SK-N-SH (cell line): ENCODE measurements around the gene CARD14. TPM values are rescaled to one million over a fixed set of nuclear protein-coding genes. Genes with fewer than 3 reads are reported as not detected.

Source experiments
- CTCF ChIA-PET: fragments of 300-600, 350-600 bp; formaldehyde crosslinking; extraction: SDS; loops from one replicate; lab custom pipeline; 2021; lab: Yijun Ruan, JAX
- POLR2A ChIA-PET: fragments of 350-600 bp; sonication (Branson Sonifier 250); formaldehyde crosslinking; extraction: SDS; loops from one replicate; lab custom pipeline; 2020; ENCODE audit warnings: antibody characterized with exemption, inconsistent platforms; lab: Yijun Ruan, JAX
- DNase-seq: peaks from one replicate; pipeline ENCODE4 v3.0.0; 2012
- H2AFZ ChIP-seq: fragments of 200-600 bp; sonication (generic); 2 replicates; pipeline ENCODE4 v1.8.1; 2016; ENCODE audit warnings: antibody characterized with exemption, mild to moderate bottlenecking, low read depth
- H3F3A ChIP-seq: fragments of 200-600 bp; sonication (generic); replicated peaks from 2 replicates; pipeline ENCODE3; 2016; ENCODE audit warnings: antibody characterized with exemption, mild to moderate bottlenecking; ENCODE audit not compliant: insufficient read depth
- H3K27ac ChIP-seq, 2 experiments: fragments of 200-500 bp in 1 of 2; fragments of 200-600 bp in 1 of 2; sonication (Bioruptor generic) in 1 of 2; sonication (generic), shearing (Covaris generic) in 1 of 2; 2 replicates each; pipeline versions ENCODE4 v1.5.1 to v1.6.1; 2014 to 2016; ENCODE audit warnings: low read depth in 2 of 2, inconsistent platforms in 1 of 2, low read length in 1 of 2, mild to moderate bottlenecking in 1 of 2, mixed read lengths in 1 of 2
- H3K27me3 ChIP-seq: fragments of 200-600 bp; sonication (generic), shearing (Covaris generic); 2 replicates; pipeline ENCODE4 v1.6.1; 2016; ENCODE audit warnings: mixed run types; ENCODE audit not compliant: insufficient read depth
- H3K36me3 ChIP-seq, 2 experiments: fragments of 200-500 bp in 1 of 2; fragments of 200-600 bp in 1 of 2; sonication (Bioruptor generic) in 1 of 2; sonication (generic) in 1 of 2; replicated peaks in 1 of 2; 2 replicates each; pipeline versions ENCODE3 to v1.5.1; 2014 to 2016; ENCODE audit warnings: low read length in 1 of 2, mild to moderate bottlenecking in 1 of 2; ENCODE audit not compliant: insufficient read depth in 2 of 2, control insufficient read depth in 1 of 2
- H3K4me1 ChIP-seq, 2 experiments: fragments of 200-500 bp in 1 of 2; fragments of 200-600 bp in 1 of 2; sonication (Bioruptor generic) in 1 of 2; sonication (generic), shearing (Covaris generic) in 1 of 2; 2 replicates each; pipeline versions ENCODE4 v1.5.1 to v1.6.1; 2014 to 2016; ENCODE audit warnings: low read depth in 1 of 2, low read length in 1 of 2, mixed run types in 1 of 2; ENCODE audit not compliant: insufficient read depth in 2 of 2, control insufficient read depth in 1 of 2
- H3K4me2 ChIP-seq: fragments of 200-600 bp; sonication (generic), shearing (Covaris generic); 2 replicates; pipeline ENCODE4 v1.6.1; 2017; ENCODE audit warnings: mixed run types
- H3K4me3 ChIP-seq, 2 experiments: fragments of 200-500 bp in 1 of 2; fragments of 200-600 bp in 1 of 2; sonication (Bioruptor generic) in 1 of 2; sonication (generic), shearing (Covaris generic) in 1 of 2; 2 replicates each; pipeline versions ENCODE4 v1.5.1 to v1.8.1; 2014 to 2016; ENCODE audit warnings: low read depth in 2 of 2, inconsistent platforms in 1 of 2, low read length in 1 of 2, mild to moderate bottlenecking in 1 of 2, mixed read lengths in 1 of 2, moderate library complexity in 1 of 2
- H3K79me2 ChIP-seq: fragments of 200-600 bp; sonication (generic); 2 replicates; pipeline ENCODE4 v1.8.1; 2017; ENCODE audit warnings: mild to moderate bottlenecking; ENCODE audit not compliant: insufficient read depth
- H3K9ac ChIP-seq: fragments of 200-600 bp; sonication (generic); 2 replicates; pipeline ENCODE4 v1.6.1; 2017; ENCODE audit warnings: mixed run types
- H3K9me2 ChIP-seq: fragments of 200-600 bp; sonication (generic); 2 replicates; pipeline ENCODE4 v1.6.1; 2017; ENCODE audit warnings: mixed run types
- H3K9me3 ChIP-seq: fragments of 200-600 bp; sonication (generic); 2 replicates; pipeline ENCODE4 v1.6.1; 2017; ENCODE audit warnings: mixed run types, mild to moderate bottlenecking, moderate library complexity
- H4K20me1 ChIP-seq: fragments of 200-600 bp; sonication (generic); 2 replicates; pipeline ENCODE4 v1.6.1; 2017; ENCODE audit warnings: mild to moderate bottlenecking, mixed run types; ENCODE audit not compliant: insufficient read depth
- CTCF ChIP-seq: fragments of 200-600 bp; sonication (generic); IDR thresholded peaks from 2 replicates; pipeline ENCODE4 v1.6.1; 2017; ENCODE audit warnings: antibody characterized with exemption, mild to moderate bottlenecking, moderate library complexity
- ELF1 ChIP-seq: IDR thresholded peaks from 2 replicates; pipeline ENCODE4 v1.4.0; 2012
- EP300 ChIP-seq, 2 experiments: IDR thresholded peaks; 2 replicates each; pipeline versions ENCODE4 v1.4.0 to v1.6.1; 2012; ENCODE audit warnings: borderline replicate concordance in 1 of 2, low read depth in 1 of 2, low read length in 1 of 2
- EZH2phosphoT487 ChIP-seq: fragments of 200-600 bp; sonication (generic); IDR thresholded peaks from 2 replicates; pipeline ENCODE4 v1.6.1; 2017; ENCODE audit warnings: low read depth, mixed run types, mild to moderate bottlenecking, antibody characterized with exemption, moderate library complexity, borderline replicate concordance
- FOSL2 ChIP-seq: IDR thresholded peaks from 2 replicates; pipeline ENCODE4 v1.4.0; 2012; ENCODE audit warnings: low read depth, mild to moderate bottlenecking, moderate library complexity, borderline replicate concordance
- FOXJ3 ChIP-seq: sonication (generic); formaldehyde crosslinking; IDR thresholded peaks from 2 replicates; pipeline ENCODE4 v1.5.1; 2020; ENCODE audit warnings: mild to moderate bottlenecking, missing genetic modification reagents
- IRF3 ChIP-seq: fragments of 150-350 bp; IDR thresholded peaks from 2 replicates; pipeline ENCODE4 v1.6.1; 2016; ENCODE audit warnings: mild to moderate bottlenecking, low read depth, low read length
- MEF2A ChIP-seq: IDR thresholded peaks from 2 replicates; pipeline ENCODE4 v1.4.0; 2012; ENCODE audit warnings: low read depth, borderline replicate concordance
- MXI1 ChIP-seq: IDR thresholded peaks from 2 replicates; pipeline ENCODE4 v1.6.1; 2012; ENCODE audit warnings: mild to moderate bottlenecking, low read depth, low read length, improper control_type of control experiment
- NFIC ChIP-seq: IDR thresholded peaks from 2 replicates; pipeline ENCODE4 v1.4.0; 2012; ENCODE audit warnings: borderline replicate concordance
- RAD21 ChIP-seq: IDR thresholded peaks from 2 replicates; pipeline ENCODE4 v1.6.1; 2012; ENCODE audit warnings: mild to moderate bottlenecking, low read length
- RCOR1 ChIP-seq: fragments of 150-350 bp; IDR thresholded peaks from 2 replicates; pipeline ENCODE4 v1.6.1; 2017; ENCODE audit warnings: antibody characterized with exemption, low read length
- SIN3A ChIP-seq: IDR thresholded peaks from 2 replicates; pipeline ENCODE4 v1.6.1; 2012; ENCODE audit warnings: low read depth, mild to moderate bottlenecking, low read length, moderate library complexity, borderline replicate concordance
- TAF1 ChIP-seq: IDR thresholded peaks from 2 replicates; pipeline ENCODE4 v1.6.1; 2012; ENCODE audit warnings: low read depth, mild to moderate bottlenecking, low read length, moderate library complexity, borderline replicate concordance
- TCF12 ChIP-seq: IDR thresholded peaks from 2 replicates; pipeline ENCODE4 v1.4.0; 2012
- USF2 ChIP-seq: fragments of 150-350 bp; IDR thresholded peaks from 2 replicates; pipeline ENCODE4 v1.6.1; 2017; ENCODE audit warnings: antibody characterized with exemption, low read length, low read depth, borderline replicate concordance
- WGBS: methylation state at CpG from one replicate; pipeline ENCODE4 v1.1.6; 2017; ENCODE audit warnings: low lambda C conversion rate; 5-methylcytosine and 5-hydroxymethylcytosine counted together
- polyA plus RNA-seq, 3 experiments: library from polyadenylated mRNA; depleted of rRNA; stranded (reverse); fragments of >200 nt; gene quantifications; 2 replicates each; pipeline ENCODE4 v1.2.3, GENCODE V29; 2012
- TF ChIP-seq, protein P1 (sequence below): IDR thresholded peaks from 2 replicates; pipeline ENCODE4 v1.4.0; 2012; ENCODE audit warnings: low read depth, borderline replicate concordance
- TF ChIP-seq, protein P2 (sequence below): IDR thresholded peaks from 2 replicates; pipeline ENCODE4 v1.4.0; 2012; ENCODE audit warnings: low read depth
- TF ChIP-seq, protein P3 (sequence below): IDR thresholded peaks from 2 replicates; pipeline ENCODE4; 2012

Gene CARD14
- polyA plus RNA-seq, 1 of the 3 experiments (the other 2 are of a cell fraction) = 0.05 TPM

DNA sequence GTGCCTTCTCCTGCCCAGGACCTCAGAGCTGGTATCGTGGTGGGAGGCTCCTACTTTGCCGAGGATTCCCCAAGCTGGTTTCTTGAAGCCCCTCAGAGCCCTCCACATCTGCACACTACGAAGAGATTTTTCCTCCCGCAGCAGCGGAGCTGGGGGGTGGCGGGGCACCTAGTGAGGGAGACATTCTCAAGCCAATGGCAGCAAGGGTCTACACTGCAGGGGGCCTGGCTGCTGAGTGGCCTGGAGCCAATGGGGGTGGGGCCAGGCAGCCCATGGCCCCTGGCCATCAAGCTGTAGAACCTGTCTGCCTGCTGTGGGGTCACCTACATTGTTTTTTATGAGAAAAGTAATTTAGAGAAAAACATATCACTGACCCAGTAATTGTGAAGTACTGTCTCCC is 55.4 kb downstream of the CARD14 start (continued):
- TF ChIP-seq NFIC = no peak

- POLR2A ChIA-PET = no interaction called here
- Histone ChIP-seq H3K27me3 (no peaks in the 10 kb centered on the region), H3F3A (no peaks in the 10 kb centered on the region), H2AFZ (no peak overlapping the region), H3K27ac (no peak overlapping the region), H3K9me2 (no peaks in the 10 kb centered on the region), H3K36me3 (peaks cover 5 to 29% of the 10 kb centered on the region in 2 experiments), H3K4me2 (no peak overlapping the region), H3K9ac (no peak overlapping the region), H3K9me3 (peaks cover 10% of the 10 kb centered on the region; the same call in 1 of the 2 replicates), H3K4me1 (no peaks in the 10 kb centered on the region; a peak in 1 of 4 replicates), H4K20me1 (no peaks in the 10 kb centered on the region), H3K79me2 (no peaks in the 10 kb centered on the region), H3K4me3 (no peak overlapping the region)
- WGBS = 95% methylated on average over 4 of the region's 4 CpGs
- no peak for TF ChIP-seq RAD21
- TF ChIP-seq, protein P1, sequence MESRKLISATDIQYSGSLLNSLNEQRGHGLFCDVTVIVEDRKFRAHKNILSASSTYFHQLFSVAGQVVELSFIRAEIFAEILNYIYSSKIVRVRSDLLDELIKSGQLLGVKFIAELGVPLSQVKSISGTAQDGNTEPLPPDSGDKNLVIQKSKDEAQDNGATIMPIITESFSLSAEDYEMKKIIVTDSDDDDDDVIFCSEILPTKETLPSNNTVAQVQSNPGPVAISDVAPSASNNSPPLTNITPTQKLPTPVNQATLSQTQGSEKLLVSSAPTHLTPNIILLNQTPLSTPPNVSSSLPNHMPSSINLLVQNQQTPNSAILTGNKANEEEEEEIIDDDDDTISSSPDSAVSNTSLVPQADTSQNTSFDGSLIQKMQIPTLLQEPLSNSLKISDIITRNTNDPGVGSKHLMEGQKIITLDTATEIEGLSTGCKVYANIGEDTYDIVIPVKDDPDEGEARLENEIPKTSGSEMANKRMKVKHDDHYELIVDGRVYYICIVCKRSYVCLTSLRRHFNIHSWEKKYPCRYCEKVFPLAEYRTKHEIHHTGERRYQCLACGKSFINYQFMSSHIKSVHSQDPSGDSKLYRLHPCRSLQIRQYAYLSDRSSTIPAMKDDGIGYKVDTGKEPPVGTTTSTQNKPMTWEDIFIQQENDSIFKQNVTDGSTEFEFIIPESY = no peak
- DNase-seq = no peak
- CTCF ChIA-PET = interaction anchor here (1.2 to 2.0 kb wide), 3 partner anchors 126 to 144 kb away, joined by 3 to 8 read pairs (median 5); partner anchors contain the start of gene GAA
These were observed 57.3 kb downstream of the CARD14 start for GRCh38 chr17:80227156-80227555.

DNA sequence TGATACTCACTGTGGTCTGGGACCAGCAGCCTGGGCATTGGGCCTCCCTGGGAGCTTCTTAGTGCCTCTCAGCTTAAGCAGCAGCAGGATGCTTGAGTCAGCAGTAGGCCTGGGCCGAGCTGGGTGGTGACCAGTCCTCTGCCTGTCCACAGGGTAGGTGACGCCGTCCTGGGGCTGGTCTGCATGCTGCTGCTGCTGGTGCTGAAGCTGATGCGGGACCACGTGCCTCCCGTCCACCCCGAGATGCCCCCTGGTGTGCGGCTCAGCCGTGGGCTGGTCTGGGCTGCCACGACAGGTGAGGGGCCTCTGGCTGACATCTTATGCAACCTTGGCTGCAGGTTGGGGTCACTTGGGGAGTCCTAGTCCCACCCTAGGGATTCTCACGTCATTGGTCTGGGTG is 57.8 kb downstream of the CARD14 start:
- no peaks in the 10 kb centered on the region for H3K27me3 ChIP-seq
- H3K4me1 ChIP-seq = no peaks in the 10 kb centered on the region
- CTCF ChIA-PET = interaction anchor here (1.2 to 2.0 kb wide), 3 partner anchors 127 to 145 kb away, joined by 3 to 8 read pairs (median 5); partner anchors contain the start of gene GAA
- H3K9me2 ChIP-seq = no peaks in the 10 kb centered on the region
- TF ChIP-seq EP300 (IDR thresholded peaks at IDR 0.05; ENCODE audit: borderline replicate concordance in 1 of 2, low read depth in 1 of 2, low read length in 1 of 2) (no peak), CTCF (no peak), EZH2phosphoT487 (no peak), IRF3 (no peak), FOXJ3 (CRISPR knock-in tag) (no peak), RCOR1 (no peak), TAF1 (no peak), NFIC (no peak), ELF1 (no peak), SIN3A (no peak), RAD21 (no peak), USF2 (no peak), MXI1 (no peak), TCF12 (no peak), MEF2A (no peak), FOSL2 (no peak)
- TF ChIP-seq, protein P2, sequence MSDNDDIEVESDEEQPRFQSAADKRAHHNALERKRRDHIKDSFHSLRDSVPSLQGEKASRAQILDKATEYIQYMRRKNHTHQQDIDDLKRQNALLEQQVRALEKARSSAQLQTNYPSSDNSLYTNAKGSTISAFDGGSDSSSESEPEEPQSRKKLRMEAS = no peak
- TF ChIP-seq, protein P3, sequence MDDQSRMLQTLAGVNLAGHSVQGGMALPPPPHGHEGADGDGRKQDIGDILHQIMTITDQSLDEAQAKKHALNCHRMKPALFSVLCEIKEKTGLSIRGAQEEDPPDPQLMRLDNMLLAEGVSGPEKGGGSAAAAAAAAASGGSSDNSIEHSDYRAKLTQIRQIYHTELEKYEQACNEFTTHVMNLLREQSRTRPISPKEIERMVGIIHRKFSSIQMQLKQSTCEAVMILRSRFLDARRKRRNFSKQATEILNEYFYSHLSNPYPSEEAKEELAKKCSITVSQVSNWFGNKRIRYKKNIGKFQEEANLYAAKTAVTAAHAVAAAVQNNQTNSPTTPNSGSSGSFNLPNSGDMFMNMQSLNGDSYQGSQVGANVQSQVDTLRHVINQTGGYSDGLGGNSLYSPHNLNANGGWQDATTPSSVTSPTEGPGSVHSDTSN = no peak
- H3K4me2 ChIP-seq = no peak overlapping the region
- H3K4me3 ChIP-seq = no peak overlapping the region
- H3K79me2 ChIP-seq = no peaks in the 10 kb centered on the region
- H3F3A ChIP-seq = no peaks in the 10 kb centered on the region
- POLR2A ChIA-PET = no interaction called here
- no peak overlapping the region for H2AFZ ChIP-seq
- no peak for DNase-seq
- no peak overlapping the region for H3K9ac ChIP-seq
- peaks cover 5 to 35% of the 10 kb centered on the region in 2 experiments for H3K36me3 ChIP-seq
- H4K20me1 ChIP-seq = no peaks in the 10 kb centered on the region
- peaks cover 15% of the 10 kb centered on the region for H3K9me3 ChIP-seq
- 100% methylated on average over 10 of the region's 11 CpGs for WGBS
- H3K27ac ChIP-seq = no peak overlapping the region
